ENCODE results near the gene PCNX2. TPM values are rescaled to one million over a fixed set of nuclear protein-coding genes. Genes with fewer than 3 reads are reported as not detected.

The PCNX2 gene
- total RNA-seq, 1 donor from 2014 or later, result 25.5 TPM

- H2AFZ ChIP-seq (ENCODE audit: low read depth, low read length), result no peak overlapping the region
- H3K27ac ChIP-seq (ENCODE audit: low read depth, low read length), result no peak overlapping the region
- TF ChIP-seq EZH2 (IDR thresholded peaks at IDR 0.05; ENCODE audit: insufficient read depth, low read length) (no peak), CTCF (IDR thresholded peaks at IDR 0.05; ENCODE audit: insufficient read depth, low read depth, low read length) (no peak)
- no peak overlapping the region for H3K27ac Mint-ChIP-seq (ENCODE audit: unreplicated experiment)
- H3K36me3 ChIP-seq (ENCODE audit: insufficient read depth, low read length), result no peaks in the 10 kb centered on the region
- H3K79me2 ChIP-seq (ENCODE audit: insufficient read depth, low read length), result peaks cover 87% of the 10 kb centered on the region
- peaks cover 3% of the 10 kb centered on the region for H3K4me1 ChIP-seq (ENCODE audit: insufficient read depth, low read length)
- no peaks in the 10 kb centered on the region for H3K9me3 Mint-ChIP-seq (ENCODE audit: unreplicated experiment)
- H4K20me1 ChIP-seq (ENCODE audit: insufficient read depth, low read length), result peaks cover 28% of the 10 kb centered on the region
- no peak overlapping the region for H3K9ac ChIP-seq (ENCODE audit: low read length)
- no peaks in the 10 kb centered on the region for H3K27me3 Mint-ChIP-seq (ENCODE audit: low read depth, unreplicated experiment)
- H3K4me2 ChIP-seq (ENCODE audit: low read length), result no peak overlapping the region
- no peaks in the 10 kb centered on the region for H3K27me3 ChIP-seq (ENCODE audit: insufficient read depth, low read length)
- peaks cover 21% of the 10 kb centered on the region for H3K4me1 Mint-ChIP-seq (ENCODE audit: low read depth, unreplicated experiment)
- FAIRE-seq, result no peak
- H3K36me3 Mint-ChIP-seq (ENCODE audit: low read depth, unreplicated experiment), result peaks cover 9% of the 10 kb centered on the region
- DNase-seq (ENCODE audit: low read depth), result no peak
- H3K4me3 ChIP-seq (ENCODE audit: insufficient read depth, low read depth, low read length), result no peak overlapping the region
- H3K9me3 ChIP-seq (ENCODE audit: insufficient read depth, low read depth, low read length), result no peaks in the 10 kb centered on the region
- H3K4me3 Mint-ChIP-seq (ENCODE audit: unreplicated experiment), result no peak overlapping the region
These were observed 5.0 kb downstream of the PCNX2 start for GRCh38 chr1:233290396-233291034.

GRCh38 chr1:233289676-233290075 is 5.8 kb downstream of the PCNX2 start:
- TF ChIP-seq EZH2 (IDR thresholded peaks at IDR 0.05; ENCODE audit: insufficient read depth, low read length), result no peak
- no peak for TF ChIP-seq CTCF (IDR thresholded peaks at IDR 0.05; ENCODE audit: insufficient read depth, low read depth, low read length)
- Histone ChIP-seq H3K27me3 (ENCODE audit: insufficient read depth, low read length) (no peaks in the 10 kb centered on the region), H3K9me3 (ENCODE audit: insufficient read depth, low read depth, low read length) (no peaks in the 10 kb centered on the region), H3K4me3 (ENCODE audit: insufficient read depth, low read depth, low read length) (no peak overlapping the region), H3K27ac (ENCODE audit: low read depth, low read length) (no peak overlapping the region), H3K36me3 (ENCODE audit: insufficient read depth, low read length) (no peaks in the 10 kb centered on the region), H2AFZ (ENCODE audit: low read depth, low read length) (no peak overlapping the region), H3K79me2 (ENCODE audit: insufficient read depth, low read length) (peaks cover 84% of the 10 kb centered on the region), H4K20me1 (ENCODE audit: insufficient read depth, low read length) (peaks cover 32% of the 10 kb centered on the region), H3K4me1 (ENCODE audit: insufficient read depth, low read length) (peaks cover 3% of the 10 kb centered on the region), H3K9ac (ENCODE audit: low read length) (no peak overlapping the region), H3K4me2 (ENCODE audit: low read length) (no peak overlapping the region)
- Mint-ChIP-seq H3K36me3 (ENCODE audit: low read depth, unreplicated experiment) (peaks cover 10% of the 10 kb centered on the region), H3K9me3 (ENCODE audit: unreplicated experiment) (peaks cover 2% of the 10 kb centered on the region), H3K27ac (ENCODE audit: unreplicated experiment) (no peak overlapping the region), H3K4me1 (ENCODE audit: low read depth, unreplicated experiment) (peaks cover 21% of the 10 kb centered on the region), H3K4me3 (ENCODE audit: unreplicated experiment) (no peak overlapping the region), H3K27me3 (ENCODE audit: low read depth, unreplicated experiment) (no peaks in the 10 kb centered on the region)
- DNase-seq (ENCODE audit: low read depth), result no peak
- no peak for FAIRE-seq

- H3K4me1 ChIP-seq (ENCODE audit: insufficient read depth, low read length), result peaks cover 8% of the 10 kb centered on the region
- H3K4me1 Mint-ChIP-seq (ENCODE audit: low read depth, unreplicated experiment), result peaks cover 13% of the 10 kb centered on the region
- H3K27ac ChIP-seq (ENCODE audit: low read depth, low read length), result no peak overlapping the region
- H3K27ac Mint-ChIP-seq (ENCODE audit: unreplicated experiment), result peak overlapping the region; percentile 64
- H3K4me3 ChIP-seq (ENCODE audit: insufficient read depth, low read depth, low read length), result no peak overlapping the region
- no peaks in the 10 kb centered on the region for H3K36me3 ChIP-seq (ENCODE audit: insufficient read depth, low read length)
- no peak overlapping the region for H3K9ac ChIP-seq (ENCODE audit: low read length)
- no peaks in the 10 kb centered on the region for H3K27me3 Mint-ChIP-seq (ENCODE audit: low read depth, unreplicated experiment)
- peaks cover 3% of the 10 kb centered on the region for H3K9me3 Mint-ChIP-seq (ENCODE audit: unreplicated experiment)
- DNase-seq (ENCODE audit: low read depth) (no peak), FAIRE-seq (no peak)
- H4K20me1 ChIP-seq (ENCODE audit: insufficient read depth, low read length), result peaks cover 68% of the 10 kb centered on the region
- H3K4me3 Mint-ChIP-seq (ENCODE audit: unreplicated experiment), result no peak overlapping the region
- H3K4me2 ChIP-seq (ENCODE audit: low read length), result no peak overlapping the region
- no peaks in the 10 kb centered on the region for H3K27me3 ChIP-seq (ENCODE audit: insufficient read depth, low read length)
- H3K36me3 Mint-ChIP-seq (ENCODE audit: low read depth, unreplicated experiment), result peaks cover 10% of the 10 kb centered on the region
- H2AFZ ChIP-seq (ENCODE audit: low read depth, low read length), result no peak overlapping the region
- peaks cover 56% of the 10 kb centered on the region for H3K79me2 ChIP-seq (ENCODE audit: insufficient read depth, low read length)
- no peaks in the 10 kb centered on the region for H3K9me3 ChIP-seq (ENCODE audit: insufficient read depth, low read depth, low read length)
- TF ChIP-seq EZH2 (IDR thresholded peaks at IDR 0.05; ENCODE audit: insufficient read depth, low read length) (no peak), CTCF (IDR thresholded peaks at IDR 0.05; ENCODE audit: insufficient read depth, low read depth, low read length) (no peak)
These were observed 13.0 kb downstream of the PCNX2 start for GRCh38 chr1:233282582-233282886.

Measured in astrocyte (in vitro differentiated cells and primary cell).